ENCODE measurements around the gene ACOT7. TPM values are rescaled to one million over a fixed set of nuclear protein-coding genes. Genes with fewer than 3 reads are reported as not detected.
"Not testable (repeated sequence)": the region's sequence is repeated elsewhere in the genome, so short reads cannot be mapped to it uniquely, and the experiment has no call there.

ACOT7 gene
- total RNA-seq, 1 donor from 2014 or later = 8.5 TPM

- intact Hi-C loops (cut with DNase I) = no loop called here
- no peak for ATAC-seq (ENCODE audit: poor library complexity)
- no peak for DNase-seq
These were observed 19.4 kb downstream of the ACOT7 start for GRCh38 chr1:6373961-6374720.

- DNase-seq; intact Hi-C loops (cut with DNase I); ATAC-seq (ENCODE audit: poor library complexity): not testable (repeated sequence)
These were observed 21.3 kb downstream of the ACOT7 start for GRCh38 chr1:6372236-6372635.

- intact Hi-C loops (cut with DNase I) = no loop called here
- ATAC-seq (ENCODE audit: poor library complexity) (no peak), DNase-seq (no peak)
These were observed 23.6 kb downstream of the ACOT7 start for GRCh38 chr1:6370006-6370405.

- intact Hi-C loops (cut with DNase I) = loop anchor here (5.0 kb wide), 1 partner anchor 35 kb away; no protein-coding TSS in a partner anchor
- peak; percentile 78 for DNase-seq
- ATAC-seq (ENCODE audit: poor library complexity) = peak; percentile 91
These were observed 26.1 kb downstream of the ACOT7 start for GRCh38 chr1:6367381-6368012.

- ATAC-seq (ENCODE audit: poor library complexity) (no peak), DNase-seq (no peak)
- intact Hi-C loops (cut with DNase I) = loop anchor here (5.0 kb wide), 1 partner anchor 37 kb away; no protein-coding TSS in a partner anchor
These were observed 28.5 kb downstream of the ACOT7 start for GRCh38 chr1:6365047-6365446.

- intact Hi-C loops (cut with DNase I); ATAC-seq (ENCODE audit: poor library complexity): not testable (repeated sequence)
- DNase-seq = peak; percentile 78
These were observed 30.3 kb downstream of the ACOT7 start for GRCh38 chr1:6363085-6363884.

GRCh38 chr1:6361124-6361775 lies 32.3 kb downstream of the ACOT7 start:
- intact Hi-C loops (cut with DNase I) = no loop called here
- ATAC-seq (ENCODE audit: poor library complexity) = no peak
- no peak for DNase-seq

- DNase-seq = no peak
- intact Hi-C loops (cut with DNase I) = no loop called here
- ATAC-seq (ENCODE audit: poor library complexity) = no peak
These were observed 33.0 kb downstream of the ACOT7 start for GRCh38 chr1:6360517-6361070.

- intact Hi-C loops (cut with DNase I) = no loop called here
- DNase-seq = no peak
- no peak for ATAC-seq (ENCODE audit: poor library complexity)
These were observed 33.5 kb downstream of the ACOT7 start for GRCh38 chr1:6360117-6360496.

- peak; percentile 80 for ATAC-seq (ENCODE audit: poor library complexity)
- intact Hi-C loops (cut with DNase I) = loop anchor here (5.0 kb wide), 1 partner anchor 38 kb away; no protein-coding TSS in a partner anchor
- peak; percentile 74 for DNase-seq
These were observed 34.1 kb downstream of the ACOT7 start for GRCh38 chr1:6359216-6360116.

GRCh38 chr1:6358757-6359201 lies 34.8 kb downstream of the ACOT7 start:
- intact Hi-C loops (cut with DNase I) = loop anchor here (5.0 kb wide), 1 partner anchor 39 kb away; no protein-coding TSS in a partner anchor
- DNase-seq = no peak
- no peak for ATAC-seq (ENCODE audit: poor library complexity)

GRCh38 chr1:6358144-6358624 lies 35.4 kb downstream of the ACOT7 start:
- intact Hi-C loops (cut with DNase I) = loop anchor here (5.0 kb wide), 1 partner anchor 39 kb away; no protein-coding TSS in a partner anchor
- DNase-seq (no peak), ATAC-seq (ENCODE audit: poor library complexity) (no peak)

- ATAC-seq (ENCODE audit: poor library complexity) (no peak), DNase-seq (no peak)
- intact Hi-C loops (cut with DNase I) = loop anchor here (5.0 kb wide), 1 partner anchor 40 kb away; no protein-coding TSS in a partner anchor
These were observed 36.2 kb downstream of the ACOT7 start for GRCh38 chr1:6357243-6357936.

- intact Hi-C loops (cut with DNase I) = loop anchor here (5.0 kb wide), 1 partner anchor 42 kb away; no protein-coding TSS in a partner anchor
- ATAC-seq (ENCODE audit: poor library complexity) (no peak), DNase-seq (no peak)
These were observed 37.9 kb downstream of the ACOT7 start for GRCh38 chr1:6355621-6356020.

- ATAC-seq (ENCODE audit: poor library complexity) (no peak), DNase-seq (no peak)
- intact Hi-C loops (cut with DNase I) = loop anchor here (5.0 kb wide), 1 partner anchor 43 kb away; no protein-coding TSS in a partner anchor
These were observed 38.8 kb downstream of the ACOT7 start for GRCh38 chr1:6354659-6355317.

Measured in Right ventricle myocardium superior (tissue), 1 donor.